ENCODE measurements around the gene TMOD3. TPM values are rescaled to one million over a fixed set of nuclear protein-coding genes. Genes with fewer than 3 reads are reported as not detected.

TMOD3 gene
- total and polyA plus RNA-seq, 5 experiments from 2014 or later = 27.6 to 56.7 (median 32.6) TPM

DNA sequence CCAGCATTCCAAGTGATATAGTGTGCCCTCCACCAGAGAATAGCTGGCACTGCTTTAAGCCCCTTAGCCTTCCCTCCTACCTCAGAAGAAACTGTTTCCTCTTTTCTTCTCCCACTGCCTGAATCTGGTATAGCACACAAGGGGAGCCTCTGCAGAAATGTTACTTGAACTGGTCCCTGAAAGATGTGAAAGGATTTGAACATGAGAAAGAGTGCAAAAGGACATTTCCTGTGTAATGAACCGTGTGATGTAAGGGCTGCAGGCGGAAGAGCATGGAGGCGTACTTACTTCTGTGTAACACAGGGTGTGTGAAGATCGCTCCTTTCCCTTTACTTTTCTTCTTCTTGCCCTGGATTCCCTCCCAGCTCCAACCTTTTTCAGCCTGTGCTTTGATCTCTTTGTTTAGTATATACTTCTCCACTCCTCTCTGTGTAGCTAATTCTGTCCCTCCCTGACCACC, 8.4 kb downstream of the TMOD3 start:
- Mint-ChIP-seq H3K27me3 (no peaks in the 10 kb centered on the region), H3K9me3 (no peaks in the 10 kb centered on the region), H3K4me3 (peak overlapping the region; percentile 12 to 75 (median 62)), H3K36me3 (no peaks in the 10 kb centered on the region), H3K27ac (peak overlapping the region; percentile 13 to 84 (median 66)), H3K4me1 (peaks cover 43 to 97% (median 89%) of the 10 kb centered on the region in 4 donors)
- POLR2A ChIA-PET = interaction anchor here (1.6 kb wide), 1 partner anchor 8 kb away, joined by 4 read pairs; the partner anchor contains the start of gene TMOD3
- DNase-seq (peak in 2 of 10 donors; percentile 6 to 29), ATAC-seq (peak; percentile 72 to 93)

DNA sequence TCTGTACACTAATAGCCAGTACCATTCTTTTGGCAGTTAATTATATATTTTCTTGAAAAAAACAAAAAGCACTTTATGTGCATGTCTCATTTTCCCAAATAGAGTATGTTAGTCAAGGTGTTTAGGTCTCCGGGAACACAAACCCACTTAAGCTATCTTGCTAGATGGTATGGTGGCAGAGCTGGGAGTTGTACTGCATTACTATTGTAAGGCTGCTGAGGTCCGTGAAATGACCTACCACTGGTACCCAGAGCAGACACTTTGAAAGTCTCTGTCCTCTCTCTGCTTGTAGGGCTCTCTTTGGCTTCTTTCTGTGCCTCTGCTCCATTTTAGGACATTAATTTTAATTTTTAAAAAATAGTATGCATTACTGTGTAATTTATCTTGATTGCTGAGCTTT, 8.8 kb downstream of the TMOD3 start:
- H3K36me3 Mint-ChIP-seq = no peaks in the 10 kb centered on the region
- H3K4me1 Mint-ChIP-seq = peaks cover 47 to 97% (median 89%) of the 10 kb centered on the region in 4 donors
- no peak for ATAC-seq
- DNase-seq = no peak
- POLR2A ChIA-PET = interaction anchor here (1.6 kb wide), 1 partner anchor 8 kb away, joined by 4 read pairs; the partner anchor contains the start of gene TMOD3
- peak overlapping the region in 9 of 10 donors; percentile 5 to 79 (median 58) for H3K27ac Mint-ChIP-seq
- H3K9me3 Mint-ChIP-seq = no peaks in the 10 kb centered on the region
- H3K27me3 Mint-ChIP-seq = no peaks in the 10 kb centered on the region
- peak overlapping the region in 8 of 10 donors; percentile 42 to 75 (median 65) for H3K4me3 Mint-ChIP-seq

DNA sequence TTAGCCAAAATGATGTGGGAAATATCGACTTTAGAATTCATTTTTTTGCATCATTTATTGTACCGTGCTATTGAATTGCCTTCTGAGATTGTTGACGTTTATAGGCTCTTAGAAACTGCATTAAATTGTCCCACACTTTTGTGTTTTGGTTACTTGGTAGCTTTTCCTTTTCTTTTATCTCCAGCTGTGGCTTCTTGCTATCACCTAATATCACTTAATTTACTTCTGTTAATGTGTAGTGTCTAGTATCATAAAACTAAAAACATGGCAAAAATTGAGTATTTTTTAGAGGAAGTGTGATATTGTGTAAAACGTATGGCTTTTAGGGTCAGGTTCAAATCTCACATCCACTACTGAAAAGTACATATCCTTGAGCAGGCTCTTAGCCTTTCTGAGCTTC, 11.2 kb downstream of the TMOD3 start:
- Mint-ChIP-seq H3K4me3 (peak overlapping the region in 1 of 10 donors; percentile 2), H3K36me3 (no peaks in the 10 kb centered on the region), H3K9me3 (no peaks in the 10 kb centered on the region), H3K27ac (peak overlapping the region in 1 of 10 donors; percentile 20), H3K4me1 (peaks cover 45 to 97% (median 80%) of the 10 kb centered on the region in 4 donors), H3K27me3 (no peaks in the 10 kb centered on the region)
- no peak for ATAC-seq
- POLR2A ChIA-PET = no interaction called here
- no peak for DNase-seq

DNA sequence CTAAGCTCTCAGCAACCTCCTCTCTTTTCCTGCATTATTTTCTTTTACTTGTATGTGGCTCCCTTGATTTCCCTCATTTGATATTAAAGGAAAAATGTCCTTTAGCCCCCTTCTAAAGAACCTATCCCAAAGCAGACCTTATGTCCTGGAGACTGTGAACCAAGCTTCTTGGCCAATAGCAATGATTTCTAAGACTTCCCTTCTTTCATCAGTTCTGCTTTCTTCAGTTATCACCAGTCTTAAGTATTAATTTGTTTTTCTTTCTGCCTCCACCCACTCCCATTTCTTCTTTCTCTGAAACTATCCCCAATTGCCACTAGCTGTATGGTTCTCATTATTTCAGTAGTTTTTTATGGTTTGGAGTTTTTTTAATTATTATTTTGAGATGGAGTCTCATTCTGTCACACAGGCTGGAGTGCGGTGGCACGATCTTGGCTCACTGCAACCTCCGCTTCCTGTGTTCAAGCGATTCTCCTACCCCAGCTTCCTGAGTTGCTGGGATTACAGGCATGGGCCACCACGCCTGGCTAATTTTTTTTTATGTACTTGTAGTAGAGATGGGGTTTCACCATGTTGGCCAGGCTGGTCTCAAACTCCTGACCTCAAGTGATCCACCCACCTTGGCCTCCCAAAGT, 12.1 kb downstream of the TMOD3 start:
- Mint-ChIP-seq H3K9me3 (no peaks in the 10 kb centered on the region), H3K4me1 (peaks cover 46 to 95% (median 78%) of the 10 kb centered on the region in 4 donors), H3K27ac (peak overlapping the region in 6 of 10 donors; percentile 1 to 85 (median 12))

DNA sequence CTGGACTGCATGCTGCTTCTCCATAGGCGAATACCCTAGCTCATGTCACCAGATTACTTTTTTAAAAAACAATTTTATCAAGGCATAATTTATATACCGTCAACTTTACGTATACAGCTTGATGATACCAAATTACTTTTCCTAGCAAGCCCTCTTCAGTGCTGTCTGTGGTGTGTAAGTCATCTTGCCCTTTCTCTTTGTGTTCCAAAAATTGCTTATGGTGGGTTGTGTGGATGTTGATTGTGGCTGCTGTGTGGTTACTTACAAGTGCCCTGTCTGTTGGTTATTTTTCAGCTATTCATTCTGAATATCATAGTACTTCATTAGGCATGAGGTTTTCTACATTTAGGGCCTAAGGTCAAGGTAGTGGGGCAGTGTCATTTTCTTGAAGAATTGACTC, 12.8 kb downstream of the TMOD3 start:
- H3K27ac Mint-ChIP-seq = peak overlapping the region in 2 of 10 donors; percentile 12 to 50
- DNase-seq (no peak), ATAC-seq (no peak)
- no peaks in the 10 kb centered on the region for H3K36me3 Mint-ChIP-seq
- H3K27me3 Mint-ChIP-seq = no peaks in the 10 kb centered on the region
- no peaks in the 10 kb centered on the region for H3K9me3 Mint-ChIP-seq
- POLR2A ChIA-PET = no interaction called here
- H3K4me3 Mint-ChIP-seq = peak overlapping the region in 5 of 10 donors; percentile 4 to 70 (median 40)
- peaks cover 46 to 95% (median 79%) of the 10 kb centered on the region in 4 donors for H3K4me1 Mint-ChIP-seq

More for the DNA sequence above, 12.1 kb downstream of the TMOD3 start:
- no peaks in the 10 kb centered on the region for H3K36me3 Mint-ChIP-seq
- H3K4me3 Mint-ChIP-seq = peak overlapping the region in 8 of 10 donors; percentile 2 to 33 (median 18)
- POLR2A ChIA-PET = no interaction called here
- H3K27me3 Mint-ChIP-seq = no peaks in the 10 kb centered on the region
- no peak for ATAC-seq
- no peak for DNase-seq

DNA sequence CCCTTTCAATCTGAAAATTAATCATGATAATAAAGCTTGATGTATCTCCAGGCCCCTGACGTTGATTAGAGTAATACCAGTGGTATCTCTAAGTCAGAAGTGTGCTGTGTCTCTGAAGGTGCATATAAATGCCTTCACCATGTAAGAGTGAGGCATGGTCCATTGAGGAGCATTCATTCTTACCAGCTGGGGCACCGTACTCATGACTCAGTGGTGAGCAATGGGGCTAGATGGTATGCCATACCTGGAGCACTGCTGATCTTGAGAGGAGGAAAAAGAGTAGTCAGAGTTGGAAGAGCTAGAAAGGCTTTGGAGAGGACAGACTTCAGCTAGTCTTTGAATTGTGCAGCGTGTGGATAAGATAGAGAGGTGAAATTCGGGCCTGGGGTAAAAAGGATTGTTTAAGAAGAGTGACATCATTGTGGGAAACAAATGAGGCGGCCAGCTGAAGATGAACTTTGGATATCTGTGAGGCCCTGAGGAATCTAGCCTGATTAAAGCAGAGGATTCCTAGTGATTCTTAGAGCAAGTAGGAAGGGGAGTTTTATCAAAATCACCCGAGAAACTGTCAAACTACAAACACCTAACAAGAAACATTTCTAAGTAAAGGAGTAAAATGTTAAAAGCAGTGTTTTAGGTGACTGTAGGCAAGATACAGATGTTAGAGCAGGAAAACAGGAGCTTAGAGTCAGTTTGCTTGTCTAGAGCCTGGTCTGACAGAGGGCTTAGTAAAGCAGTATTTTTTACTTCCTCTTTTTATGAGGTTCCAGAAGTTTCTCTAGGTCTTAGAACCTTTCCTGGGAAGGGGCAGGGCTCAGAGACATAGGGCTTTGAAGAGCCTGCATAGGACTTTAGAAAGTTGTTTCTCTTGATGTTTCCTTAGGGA, 13.6 kb downstream of the TMOD3 start:
- Mint-ChIP-seq H3K4me3 (peak overlapping the region in 5 of 10 donors; percentile 1 to 43 (median 3)), H3K27me3 (no peaks in the 10 kb centered on the region), H3K36me3 (no peaks in the 10 kb centered on the region), H3K9me3 (no peaks in the 10 kb centered on the region), H3K4me1 (peaks cover 39 to 89% (median 78%) of the 10 kb centered on the region in 4 donors), H3K27ac (peak overlapping the region in 6 of 10 donors; percentile 15 to 58 (median 42))
- ATAC-seq (no peak), DNase-seq (no peak)
- POLR2A ChIA-PET = interaction anchor here (0.5 to 1.1 kb wide), 3 partner anchors 13 to 931 kb away, joined by 3 to 6 read pairs (median 3); no protein-coding TSS in a partner anchor

DNA sequence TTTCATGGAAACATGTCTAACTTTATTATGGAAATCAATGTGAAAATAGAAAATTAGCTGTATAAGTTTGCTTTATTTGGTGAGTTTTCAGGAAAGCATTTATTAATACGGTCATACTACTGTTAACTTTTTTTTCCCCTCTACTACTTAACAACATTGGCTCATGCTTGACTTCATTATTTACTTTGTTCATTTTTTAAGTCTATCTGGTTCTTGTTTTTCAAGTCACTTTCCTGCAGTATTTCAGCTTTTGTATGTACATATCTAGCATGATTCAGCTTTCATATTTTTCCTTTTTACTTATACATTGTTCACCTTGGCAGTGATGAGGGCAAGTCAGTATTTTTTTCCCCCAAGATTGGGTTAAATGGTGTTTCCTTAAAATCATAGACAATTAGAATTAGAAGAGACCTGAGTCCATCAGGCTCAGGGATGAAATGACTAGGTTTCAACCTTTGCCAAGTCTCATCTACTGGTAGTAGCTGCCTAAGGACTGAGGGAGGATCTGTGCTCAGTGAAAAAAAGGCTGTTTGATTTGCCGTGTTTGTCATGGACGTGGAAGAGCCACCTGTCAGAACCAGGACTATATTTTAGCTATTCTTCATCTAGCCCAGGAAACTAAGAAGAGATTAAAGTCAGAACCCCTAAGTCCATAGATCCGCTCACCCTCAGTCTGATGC, 15.4 kb downstream of the TMOD3 start:
- Mint-ChIP-seq H3K27me3 (no peaks in the 10 kb centered on the region), H3K4me3 (peak overlapping the region in 3 of 10 donors; percentile 5 to 38 (median 16)), H3K9me3 (no peaks in the 10 kb centered on the region), H3K4me1 (peaks cover 42 to 86% (median 81%) of the 10 kb centered on the region in 4 donors), H3K36me3 (peaks cover 0 to 3% (median 0%) of the 10 kb centered on the region in 3 donors), H3K27ac (peak overlapping the region in 5 of 10 donors; percentile 1 to 58 (median 54))
- POLR2A ChIA-PET = no interaction called here
- no peak for ATAC-seq
- DNase-seq = no peak

DNA sequence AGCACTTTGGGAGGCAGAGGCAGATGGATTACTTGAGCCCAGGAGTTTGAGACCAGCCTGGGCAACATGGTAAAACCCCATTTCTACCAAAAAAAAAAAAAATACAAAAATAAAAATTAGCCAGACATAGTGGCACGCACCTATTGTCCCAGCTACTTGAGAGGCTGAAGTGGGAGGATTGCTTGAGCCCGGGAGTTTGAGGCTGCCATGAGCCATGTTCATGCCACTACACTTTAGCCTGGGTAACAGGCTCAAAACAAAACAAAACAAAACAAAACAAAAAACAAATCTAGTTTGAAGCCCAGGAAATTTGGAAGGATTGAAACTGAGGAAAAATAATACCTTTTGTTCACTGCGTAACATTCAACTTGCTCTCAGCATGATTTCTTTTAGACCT, 16.6 kb downstream of the TMOD3 start:
- no peak for ATAC-seq
- Mint-ChIP-seq H3K27ac (peak overlapping the region in 7 of 10 donors; percentile 5 to 84 (median 42)), H3K9me3 (no peaks in the 10 kb centered on the region), H3K4me3 (peak overlapping the region in 6 of 10 donors; percentile 8 to 78 (median 39)), H3K4me1 (peaks cover 49 to 85% (median 82%) of the 10 kb centered on the region in 4 donors), H3K36me3 (peaks cover 0 to 3% (median 0%) of the 10 kb centered on the region in 3 donors), H3K27me3 (no peaks in the 10 kb centered on the region)
- no peak for DNase-seq
- POLR2A ChIA-PET = interaction anchor here (0.7 kb wide), 1 partner anchor 43 kb away, joined by 4 read pairs; no protein-coding TSS in a partner anchor

DNA sequence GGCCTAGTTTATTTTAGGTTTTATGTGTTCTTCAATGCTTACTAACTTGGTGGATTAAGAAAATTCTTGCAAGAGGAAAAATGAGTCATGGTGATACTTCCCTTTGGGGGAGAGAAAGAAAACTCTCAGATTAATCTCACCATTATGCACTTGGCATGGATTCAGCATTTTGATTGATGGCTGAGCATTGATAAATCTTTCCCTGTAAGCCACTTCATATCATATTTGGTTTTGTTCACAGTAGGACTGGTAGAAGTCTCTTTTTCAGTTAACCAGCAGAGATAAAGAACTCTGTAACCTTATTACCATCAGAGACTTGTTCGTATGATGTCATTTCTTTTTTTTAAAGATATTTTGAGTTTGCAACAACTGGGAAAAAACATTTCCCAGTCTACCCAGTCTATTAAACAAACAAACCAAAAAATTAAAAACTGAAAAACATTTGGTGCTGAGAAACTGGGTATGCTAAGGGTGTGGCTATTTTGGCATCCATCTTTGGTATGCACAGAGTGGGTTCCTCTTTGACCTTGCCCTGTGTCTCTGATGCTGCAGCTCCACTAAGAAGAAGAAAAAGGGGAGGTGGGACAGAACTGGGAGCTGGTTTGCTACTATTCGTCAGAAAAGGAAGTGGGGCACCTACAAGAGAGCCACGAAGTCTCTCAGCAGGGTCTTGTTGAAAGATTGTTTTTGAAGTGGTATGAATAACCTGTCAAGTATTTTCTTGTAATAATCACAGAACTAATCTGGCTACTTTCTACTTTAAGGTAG, 17.2 kb downstream of the TMOD3 start:
- Mint-ChIP-seq H3K27me3 (no peaks in the 10 kb centered on the region), H3K4me1 (peaks cover 46 to 84% (median 80%) of the 10 kb centered on the region in 4 donors), H3K27ac (peak overlapping the region in 9 of 10 donors; percentile 27 to 88 (median 73)), H3K4me3 (peak overlapping the region; percentile 8 to 78 (median 58)), H3K36me3 (peaks cover 0 to 3% (median 0%) of the 10 kb centered on the region in 3 donors), H3K9me3 (no peaks in the 10 kb centered on the region)
- DNase-seq (peak in 3 of 10 donors; percentile 21 to 29 (median 23)), ATAC-seq (peak; percentile 72 to 75)
- POLR2A ChIA-PET = no interaction called here

DNA sequence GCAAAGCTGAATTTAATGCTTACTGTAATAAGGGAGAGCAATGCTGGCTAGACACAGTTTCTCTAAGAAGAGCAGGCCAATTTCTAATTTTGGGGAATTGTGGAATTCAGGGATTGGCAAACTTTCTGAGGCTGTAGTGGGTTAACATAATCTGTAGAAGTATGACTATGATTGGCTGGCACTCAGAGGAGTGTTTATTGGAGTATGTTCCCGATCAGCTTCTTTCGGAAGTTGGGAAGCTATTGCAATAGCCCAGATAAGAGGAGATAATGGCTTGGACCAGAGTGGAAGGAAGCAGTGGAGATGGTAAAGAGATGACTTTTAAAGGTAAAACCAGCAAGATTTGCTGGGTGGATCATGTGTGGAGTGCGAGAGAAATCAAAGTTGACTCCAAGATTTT, 19.4 kb downstream of the TMOD3 start:
- Mint-ChIP-seq H3K4me1 (peaks cover 47 to 79% (median 77%) of the 10 kb centered on the region in 4 donors), H3K27ac (peak overlapping the region in 4 of 10 donors; percentile 44 to 47 (median 45)), H3K36me3 (peaks cover 0 to 3% (median 0%) of the 10 kb centered on the region in 3 donors), H3K27me3 (no peaks in the 10 kb centered on the region), H3K9me3 (no peaks in the 10 kb centered on the region), H3K4me3 (no peak overlapping the region)
- DNase-seq = no peak
- no peak for ATAC-seq
- POLR2A ChIA-PET = no interaction called here

DNA sequence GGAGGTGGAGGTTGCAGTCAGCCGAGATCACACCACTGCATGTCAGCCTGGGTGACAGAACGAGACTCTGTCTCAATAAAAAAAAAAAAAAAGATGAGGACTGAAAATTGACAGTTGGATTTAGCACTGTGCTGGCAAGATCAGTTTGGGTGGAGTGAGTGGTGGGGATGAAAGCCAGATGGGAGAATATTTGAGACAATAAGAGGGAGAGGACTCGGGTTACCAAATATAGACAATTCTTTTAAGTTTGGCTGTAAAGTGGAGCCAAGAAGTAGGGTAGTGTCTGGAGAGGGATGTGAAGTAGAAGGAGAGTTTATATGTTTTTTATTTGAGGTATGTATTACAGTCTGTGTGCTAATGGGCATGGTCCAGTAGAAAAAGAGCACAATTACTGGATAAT, 20.4 kb downstream of the TMOD3 start:
- Mint-ChIP-seq H3K9me3 (no peaks in the 10 kb centered on the region), H3K27me3 (no peaks in the 10 kb centered on the region), H3K36me3 (peaks cover 0 to 3% (median 2%) of the 10 kb centered on the region in 3 donors), H3K4me3 (peak overlapping the region in 1 of 10 donors; percentile 3), H3K27ac (peak overlapping the region in 3 of 10 donors; percentile 16 to 54 (median 28)), H3K4me1 (peaks cover 49 to 78% (median 77%) of the 10 kb centered on the region in 4 donors)
- DNase-seq (no peak), ATAC-seq (no peak)
- POLR2A ChIA-PET = no interaction called here

Measured in naive thymus-derived CD8-positive, alpha-beta T cell (primary cell).